Ascending aorta (tissue), 2 donors: Measurements from ENCODE around the gene NLGN1. TPM values are rescaled to one million over a fixed set of nuclear protein-coding genes. Genes with fewer than 3 reads are reported as not detected.
"Not testable (repeated sequence)": the region's sequence is repeated elsewhere in the genome, so short reads cannot be mapped to it uniquely, and the experiment has no call there.

Source experiments
- DNase-seq, 2 donors: peaks; one replicate each; pipeline ENCODE4 v3.0.0-alpha.2; 2019; ENCODE audit warnings: low spot score in 2 of 2
- H3K27ac ChIP-seq, 2 donors: fragments of 200-600 bp; sonication (generic); one replicate each; pipeline ENCODE4 v1.5.1; 2016 to 2017; ENCODE audit warnings: mild to moderate bottlenecking in 1 of 2
- H3K27me3 ChIP-seq: fragments of 200-600 bp; sonication (generic); one replicate; pipeline ENCODE4 v1.5.1; 2017
- H3K36me3 ChIP-seq, 2 donors: fragments of 200-600 bp; sonication (generic); one replicate each; pipeline ENCODE4 v1.5.1; 2016
- H3K4me1 ChIP-seq, 2 donors: fragments of 200-600 bp; sonication (generic); one replicate each; pipeline ENCODE4 v1.5.1; 2016 to 2017; ENCODE audit warnings: mild to moderate bottlenecking in 1 of 2
- H3K4me3 ChIP-seq, 2 donors: fragments of 200-600 bp; sonication (generic); one replicate each; pipeline ENCODE4 v1.5.1; 2016 to 2017; ENCODE audit warnings: mild to moderate bottlenecking in 1 of 2
- H3K9me3 ChIP-seq, 2 donors: fragments of 200-600 bp; sonication (generic); one replicate each; pipeline ENCODE4 v1.5.1; 2016
- intact Hi-C: fragments of 100-400 bp; cut with DNase I; formaldehyde crosslinking; loops from one replicate; pipeline ENCODE4 v1.15.1; 2023
- total RNA-seq: library from RNA; depleted of rRNA; stranded (reverse); fragments of >200 nt; gene quantifications from one replicate; pipeline ENCODE4 v1.1.0, GENCODE V29; 2016
- TF ChIP-seq, protein P1 (sequence below), 3 experiments: fragments of 200-600 bp in 2 of 3; fragments of 450-650 bp in 1 of 3; sonication (generic) in 2 of 3; IDR thresholded peaks; one replicate each; pipeline ENCODE4 v1.5.1; 2016 to 2019; ENCODE audit warnings: antibody characterized with exemption in 3 of 3, mild to moderate bottlenecking in 1 of 3, moderate library complexity in 1 of 3

The NLGN1 gene
- total RNA-seq, 1 donor from 2014 or later = 5.2 TPM

DNA sequence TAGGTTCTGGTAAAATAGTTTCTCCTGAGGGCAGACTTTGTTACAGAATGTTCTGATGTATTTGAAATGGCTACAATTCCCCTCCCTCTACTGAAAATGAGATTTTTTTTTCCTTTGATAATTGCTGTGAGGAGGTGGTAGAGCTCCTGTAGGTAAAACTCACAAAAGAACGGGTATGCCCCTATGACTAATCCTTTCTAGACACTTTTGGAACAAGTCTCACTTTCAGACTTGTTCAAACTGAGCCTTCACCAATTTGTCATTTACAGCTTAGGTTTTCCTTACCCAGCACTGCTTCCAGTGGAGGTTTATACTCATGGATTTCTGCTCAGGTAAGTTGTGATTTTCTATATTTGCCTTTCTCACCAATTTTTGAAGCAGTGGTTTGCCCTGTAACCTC is 115.6 kb downstream of the NLGN1 start:
- Histone ChIP-seq H3K36me3 (no peaks in the 10 kb centered on the region), H3K27ac (no peak overlapping the region), H3K4me1 (no peaks in the 10 kb centered on the region), H3K4me3 (no peak overlapping the region), H3K9me3 (peaks cover 0 to 6% of the 10 kb centered on the region in 2 donors), H3K27me3 (no peaks in the 10 kb centered on the region)
- DNase-seq = no peak
- TF ChIP-seq, protein P1, sequence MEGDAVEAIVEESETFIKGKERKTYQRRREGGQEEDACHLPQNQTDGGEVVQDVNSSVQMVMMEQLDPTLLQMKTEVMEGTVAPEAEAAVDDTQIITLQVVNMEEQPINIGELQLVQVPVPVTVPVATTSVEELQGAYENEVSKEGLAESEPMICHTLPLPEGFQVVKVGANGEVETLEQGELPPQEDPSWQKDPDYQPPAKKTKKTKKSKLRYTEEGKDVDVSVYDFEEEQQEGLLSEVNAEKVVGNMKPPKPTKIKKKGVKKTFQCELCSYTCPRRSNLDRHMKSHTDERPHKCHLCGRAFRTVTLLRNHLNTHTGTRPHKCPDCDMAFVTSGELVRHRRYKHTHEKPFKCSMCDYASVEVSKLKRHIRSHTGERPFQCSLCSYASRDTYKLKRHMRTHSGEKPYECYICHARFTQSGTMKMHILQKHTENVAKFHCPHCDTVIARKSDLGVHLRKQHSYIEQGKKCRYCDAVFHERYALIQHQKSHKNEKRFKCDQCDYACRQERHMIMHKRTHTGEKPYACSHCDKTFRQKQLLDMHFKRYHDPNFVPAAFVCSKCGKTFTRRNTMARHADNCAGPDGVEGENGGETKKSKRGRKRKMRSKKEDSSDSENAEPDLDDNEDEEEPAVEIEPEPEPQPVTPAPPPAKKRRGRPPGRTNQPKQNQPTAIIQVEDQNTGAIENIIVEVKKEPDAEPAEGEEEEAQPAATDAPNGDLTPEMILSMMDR (IDR thresholded peaks at IDR 0.05) = no peak
- intact Hi-C loops = no loop called here

DNA sequence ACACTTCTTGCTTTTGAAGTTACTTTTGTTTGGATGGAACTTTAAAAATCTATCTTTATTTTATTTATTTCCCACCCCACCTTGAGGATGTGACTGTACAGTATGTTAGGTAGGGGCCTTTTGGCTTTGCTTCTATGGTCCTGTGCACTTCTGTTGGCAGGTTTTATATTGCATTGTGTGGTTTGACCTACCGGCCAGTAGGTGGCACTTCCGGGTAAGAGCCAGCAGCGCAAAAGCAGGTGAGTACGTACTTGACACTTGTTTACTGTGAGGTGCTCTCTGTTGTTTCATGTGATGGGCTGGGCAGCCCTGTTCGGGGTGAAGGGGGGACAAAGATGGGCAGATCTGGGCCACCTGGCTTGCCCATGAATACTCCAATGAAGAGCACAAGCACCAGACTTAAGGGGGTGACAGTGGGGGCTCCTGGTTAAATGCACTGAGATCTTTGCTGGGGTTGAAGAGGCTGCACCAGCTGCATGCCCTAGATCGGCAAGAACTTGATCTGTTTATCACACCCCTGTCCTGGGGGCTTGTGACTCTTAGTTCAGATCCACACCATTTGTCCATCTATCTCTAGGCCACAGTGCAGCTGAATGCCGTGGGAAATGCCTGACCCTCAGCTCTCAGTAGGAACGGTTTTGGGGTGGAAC is 131.6 kb downstream of the NLGN1 start:
- no peak overlapping the region for H3K27ac ChIP-seq
- no peaks in the 10 kb centered on the region for H3K27me3 ChIP-seq
- H3K36me3 ChIP-seq = no peaks in the 10 kb centered on the region
- intact Hi-C loops = no loop called here
- no peaks in the 10 kb centered on the region for H3K4me1 ChIP-seq
- H3K9me3 ChIP-seq = peaks cover 6 to 31% of the 10 kb centered on the region in 2 donors
- DNase-seq = no peak
- no peak overlapping the region for H3K4me3 ChIP-seq
- TF ChIP-seq, protein P1 (IDR thresholded peaks at IDR 0.05) = no peak

DNA sequence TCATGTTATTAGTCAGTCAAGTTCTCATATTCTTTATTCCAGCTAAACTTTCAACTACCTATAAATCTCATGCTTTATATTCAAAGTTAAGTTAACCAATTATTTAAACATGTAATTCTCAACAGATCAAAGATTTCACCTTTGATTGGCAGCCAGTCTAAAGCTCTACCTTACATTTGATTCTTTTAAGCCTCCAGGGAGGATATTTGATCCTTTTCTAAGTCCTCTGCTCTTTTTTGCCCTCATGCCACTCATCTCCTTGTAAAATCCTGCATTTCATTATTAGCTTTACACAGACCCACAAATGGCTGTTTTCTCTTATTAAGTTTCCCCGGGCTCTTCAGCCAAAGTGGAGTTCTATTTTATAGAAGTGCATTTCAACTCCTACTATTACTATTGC is 134.1 kb downstream of the NLGN1 start:
- no peaks in the 10 kb centered on the region for H3K27me3 ChIP-seq
- intact Hi-C loops = no loop called here
- H3K9me3 ChIP-seq = peaks cover 0 to 19% of the 10 kb centered on the region in 2 donors
- DNase-seq = no peak
- TF ChIP-seq, protein P1 (IDR thresholded peaks at IDR 0.05) = no peak
- no peaks in the 10 kb centered on the region for H3K4me1 ChIP-seq
- H3K4me3 ChIP-seq = no peak overlapping the region
- no peaks in the 10 kb centered on the region for H3K36me3 ChIP-seq
- no peak overlapping the region for H3K27ac ChIP-seq

DNA sequence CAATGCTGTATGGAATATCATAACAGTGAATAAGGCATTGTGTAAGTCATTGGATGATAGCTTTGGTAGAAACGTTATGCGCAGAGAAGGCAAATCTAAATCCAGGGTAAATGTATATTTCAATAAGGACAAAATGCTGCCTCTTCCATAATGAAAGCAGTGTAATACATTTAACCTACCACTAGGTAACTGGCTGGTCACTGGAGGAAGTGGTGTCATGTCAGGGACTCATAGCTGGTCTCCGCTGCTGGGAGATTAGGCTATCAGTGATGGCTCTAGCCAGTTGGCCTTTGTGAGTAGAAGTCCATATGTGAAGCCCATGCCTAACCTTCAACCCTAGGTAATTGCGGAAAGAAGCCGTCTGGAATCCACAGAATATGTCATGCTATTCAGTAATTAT is 140.9 kb downstream of the NLGN1 start:
- Histone ChIP-seq H3K4me3 (no peak overlapping the region), H3K9me3 (no peaks in the 10 kb centered on the region), H3K27me3 (no peaks in the 10 kb centered on the region), H3K4me1 (no peaks in the 10 kb centered on the region), H3K36me3 (no peaks in the 10 kb centered on the region), H3K27ac (no peak overlapping the region)
- TF ChIP-seq, protein P1 (IDR thresholded peaks at IDR 0.05) = no peak
- no peak for DNase-seq
- intact Hi-C loops = no loop called here

DNA sequence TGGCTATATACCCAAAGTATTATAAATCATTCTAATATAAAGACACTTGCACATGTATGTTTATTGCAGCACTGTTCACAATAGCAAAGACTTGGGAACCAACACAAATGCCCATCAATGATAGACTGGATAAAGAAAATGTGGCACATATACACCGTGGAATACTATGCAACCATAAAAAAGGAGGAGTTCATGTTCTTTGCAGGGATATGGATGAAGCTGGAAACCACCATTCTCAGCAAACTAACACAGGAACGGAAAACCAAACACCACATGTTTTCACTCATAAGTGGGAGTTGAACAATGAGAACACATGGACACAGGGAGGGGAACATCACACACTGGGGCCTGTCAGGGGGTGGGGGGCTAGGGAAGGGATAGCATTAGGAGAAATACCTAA is 148.0 kb downstream of the NLGN1 start:
- H3K4me1 ChIP-seq, intact Hi-C loops, H3K4me3 ChIP-seq, H3K9me3 ChIP-seq, H3K27me3 ChIP-seq, H3K36me3 ChIP-seq, H3K27ac ChIP-seq, DNase-seq: not testable (repeated sequence)

DNA sequence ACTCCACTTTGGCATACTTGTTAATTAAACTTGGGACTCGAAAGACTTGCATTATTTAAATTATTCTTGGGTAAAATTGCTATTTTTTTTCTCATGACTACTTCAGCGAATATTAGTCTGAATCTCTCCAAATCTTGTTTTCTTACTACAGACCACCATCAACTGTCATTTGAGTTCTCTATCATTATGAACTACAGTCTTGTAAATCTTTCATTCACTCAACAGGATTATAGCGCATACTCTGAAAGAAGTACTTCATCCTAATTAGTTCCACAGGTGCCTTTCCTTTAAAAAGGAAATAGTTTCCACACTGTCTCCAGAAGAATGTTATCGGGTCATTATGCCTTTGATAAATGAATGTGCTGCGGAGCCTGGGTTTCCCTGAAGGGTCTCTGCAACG is 149.5 kb downstream of the NLGN1 start:
- no peaks in the 10 kb centered on the region for H3K36me3 ChIP-seq
- no peak for DNase-seq
- no peaks in the 10 kb centered on the region for H3K4me1 ChIP-seq
- H3K4me3 ChIP-seq = no peak overlapping the region
- intact Hi-C loops = no loop called here
- no peaks in the 10 kb centered on the region for H3K9me3 ChIP-seq
- TF ChIP-seq, protein P1 (IDR thresholded peaks at IDR 0.05) = no peak
- no peaks in the 10 kb centered on the region for H3K27me3 ChIP-seq
- H3K27ac ChIP-seq = no peak overlapping the region
